GM12891 (cell line): ENCODE results near the gene CAPN7.
"Not testable (repeated sequence)": the region's sequence is repeated elsewhere in the genome, so short reads cannot be mapped to it uniquely, and the experiment has no call there.

Experiments used
- POLR2A ChIP-seq: IDR thresholded peaks from 2 replicates; pipeline ENCODE4 v1.6.1; 2011; ENCODE audit warnings: low read depth, low read length, control low read depth
- POLR2AphosphoS5 ChIP-seq: IDR thresholded peaks from 2 replicates; pipeline ENCODE4 v1.6.1; 2011; ENCODE audit warnings: low read depth, low read length, control low read depth
- SPI1 ChIP-seq: IDR thresholded peaks from 2 replicates; pipeline ENCODE4 v1.6.1; 2011; ENCODE audit warnings: low read depth, low read length, control low read depth

- not testable (repeated sequence) for TF ChIP-seq POLR2A, POLR2AphosphoS5, SPI1
These were observed 39.7 kb upstream of the CAPN7 start for GRCh38 chr3:15166391-15166790.
